ENCODE results near the gene PTPRT.

PTPRT gene

GRCh38 chr20:42197599-42197998 lies 992.1 kb downstream of the PTPRT start:
- in situ Hi-C loops (cut with HindIII; ENCODE audit: low pct_ligation_motif_present, low pct_unique_long_range_greater_than_20kb, low sequenced_read_pairs), result no loop called here
- no peak for DNase-seq

- in situ Hi-C loops (cut with HindIII; ENCODE audit: low pct_ligation_motif_present, low pct_unique_long_range_greater_than_20kb, low sequenced_read_pairs), result no loop called here
- no peak for DNase-seq
Observed at GRCh38 chr20:42193119-42193518, 996.6 kb downstream of the PTPRT start.

GRCh38 chr20:42192321-42192720 lies 997.4 kb downstream of the PTPRT start:
- in situ Hi-C loops (cut with HindIII; ENCODE audit: low pct_ligation_motif_present, low pct_unique_long_range_greater_than_20kb, low sequenced_read_pairs), result no loop called here
- no peak for DNase-seq

- no peak for DNase-seq
- in situ Hi-C loops (cut with HindIII; ENCODE audit: low pct_ligation_motif_present, low pct_unique_long_range_greater_than_20kb, low sequenced_read_pairs), result no loop called here
Observed at GRCh38 chr20:42191140-42191860, 998.4 kb downstream of the PTPRT start.

- in situ Hi-C loops (cut with HindIII; ENCODE audit: low pct_ligation_motif_present, low pct_unique_long_range_greater_than_20kb, low sequenced_read_pairs), result no loop called here
- no peak for DNase-seq
Observed at GRCh38 chr20:42190084-42190483, 999.6 kb downstream of the PTPRT start.

GRCh38 chr20:42186337-42186736 lies 1003.4 kb downstream of the PTPRT start:
- DNase-seq, result no peak
- in situ Hi-C loops (cut with HindIII; ENCODE audit: low pct_ligation_motif_present, low pct_unique_long_range_greater_than_20kb, low sequenced_read_pairs), result no loop called here

- no peak for DNase-seq
- in situ Hi-C loops (cut with HindIII; ENCODE audit: low pct_ligation_motif_present, low pct_unique_long_range_greater_than_20kb, low sequenced_read_pairs), result no loop called here
Observed at GRCh38 chr20:42183147-42183546, 1006.6 kb downstream of the PTPRT start.

- in situ Hi-C loops (cut with HindIII; ENCODE audit: low pct_ligation_motif_present, low pct_unique_long_range_greater_than_20kb, low sequenced_read_pairs), result no loop called here
- no peak for DNase-seq
Observed at GRCh38 chr20:42181064-42181463, 1008.6 kb downstream of the PTPRT start.

- DNase-seq, result peak; percentile 32
- in situ Hi-C loops (cut with HindIII; ENCODE audit: low pct_ligation_motif_present, low pct_unique_long_range_greater_than_20kb, low sequenced_read_pairs), result no loop called here
Observed at GRCh38 chr20:42179768-42180167, 1009.9 kb downstream of the PTPRT start.

- in situ Hi-C loops (cut with HindIII; ENCODE audit: low pct_ligation_motif_present, low pct_unique_long_range_greater_than_20kb, low sequenced_read_pairs), result no loop called here
- no peak for DNase-seq
Observed at GRCh38 chr20:42173440-42173839, 1016.3 kb downstream of the PTPRT start.

GRCh38 chr20:42164121-42164890 lies 1025.4 kb downstream of the PTPRT start:
- in situ Hi-C loops (cut with HindIII; ENCODE audit: low pct_ligation_motif_present, low pct_unique_long_range_greater_than_20kb, low sequenced_read_pairs), result no loop called here
- no peak for DNase-seq

GRCh38 chr20:42161228-42161829 lies 1028.4 kb downstream of the PTPRT start:
- in situ Hi-C loops (cut with HindIII; ENCODE audit: low pct_ligation_motif_present, low pct_unique_long_range_greater_than_20kb, low sequenced_read_pairs), result no loop called here

GRCh38 chr20:42159808-42160207 lies 1029.9 kb downstream of the PTPRT start:
- no peak for DNase-seq
- in situ Hi-C loops (cut with HindIII; ENCODE audit: low pct_ligation_motif_present, low pct_unique_long_range_greater_than_20kb, low sequenced_read_pairs), result no loop called here

More at GRCh38 chr20:42161228-42161829, 1028.4 kb downstream of the PTPRT start:
- DNase-seq, result no peak

GRCh38 chr20:42158272-42158671 lies 1031.4 kb downstream of the PTPRT start:
- DNase-seq, result no peak
- in situ Hi-C loops (cut with HindIII; ENCODE audit: low pct_ligation_motif_present, low pct_unique_long_range_greater_than_20kb, low sequenced_read_pairs), result no loop called here

- in situ Hi-C loops (cut with HindIII; ENCODE audit: low pct_ligation_motif_present, low pct_unique_long_range_greater_than_20kb, low sequenced_read_pairs), result no loop called here
- no peak for DNase-seq
Observed at GRCh38 chr20:42155586-42155985, 1034.1 kb downstream of the PTPRT start.

- no peak for DNase-seq
- in situ Hi-C loops (cut with HindIII; ENCODE audit: low pct_ligation_motif_present, low pct_unique_long_range_greater_than_20kb, low sequenced_read_pairs), result no loop called here
Observed at GRCh38 chr20:42152575-42152974, 1037.1 kb downstream of the PTPRT start.

GRCh38 chr20:42150230-42150629 lies 1039.5 kb downstream of the PTPRT start:
- in situ Hi-C loops (cut with HindIII; ENCODE audit: low pct_ligation_motif_present, low pct_unique_long_range_greater_than_20kb, low sequenced_read_pairs), result no loop called here
- no peak for DNase-seq

- no peak for DNase-seq
- in situ Hi-C loops (cut with HindIII; ENCODE audit: low pct_ligation_motif_present, low pct_unique_long_range_greater_than_20kb, low sequenced_read_pairs), result no loop called here
Observed at GRCh38 chr20:42138729-42139128, 1051.0 kb downstream of the PTPRT start.

- in situ Hi-C loops (cut with HindIII; ENCODE audit: low pct_ligation_motif_present, low pct_unique_long_range_greater_than_20kb, low sequenced_read_pairs), result no loop called here
- DNase-seq, result no peak
Observed at GRCh38 chr20:42134265-42135098, 1055.2 kb downstream of the PTPRT start.

Data from ACHN (cell line).